NCI-H2029 treated with DMSO at 0.1 percent for 48 hours (cell line): ENCODE measurements around the gene EFCAB8.
"Not testable (repeated sequence)": the region's sequence is repeated elsewhere in the genome, so short reads cannot be mapped to it uniquely, and the experiment has no call there.

Experiments
- DNase-seq: peaks from one replicate; lab custom pipeline; 2025; lab: John Stamatoyannopoulos, UW

Gene EFCAB8

GRCh38 chr20:32886652-32887051, 27.9 kb downstream of the EFCAB8 start:
- DNase-seq, result no peak

- DNase-seq, result no peak
Measured at GRCh38 chr20:32887492-32887891, 28.8 kb downstream of the EFCAB8 start.

- DNase-seq, result no peak
Measured at GRCh38 chr20:32888636-32889035, 29.9 kb downstream of the EFCAB8 start.

GRCh38 chr20:32889281-32889680, 30.6 kb downstream of the EFCAB8 start:
- no peak for DNase-seq

GRCh38 chr20:32891491-32891890, 32.8 kb downstream of the EFCAB8 start:
- no peak for DNase-seq

GRCh38 chr20:32891926-32892660, 33.4 kb downstream of the EFCAB8 start:
- DNase-seq, result no peak

- no peak for DNase-seq
Measured at GRCh38 chr20:32893263-32894025, 34.7 kb downstream of the EFCAB8 start.

- no peak for DNase-seq
Measured at GRCh38 chr20:32894026-32894483, 35.3 kb downstream of the EFCAB8 start.

- DNase-seq, result no peak
Measured at GRCh38 chr20:32894711-32895355, 36.1 kb downstream of the EFCAB8 start.

GRCh38 chr20:32896521-32897280, 38.0 kb downstream of the EFCAB8 start:
- no peak for DNase-seq

- no peak for DNase-seq
Measured at GRCh38 chr20:32898729-32899128, 40.0 kb downstream of the EFCAB8 start.

- peak; percentile 17 for DNase-seq
Measured at GRCh38 chr20:32902456-32903420, 44.0 kb downstream of the EFCAB8 start.

GRCh38 chr20:32903666-32904175, 45.0 kb downstream of the EFCAB8 start:
- no peak for DNase-seq

GRCh38 chr20:32904678-32905077, 46.0 kb downstream of the EFCAB8 start:
- DNase-seq, result not testable (repeated sequence)

- no peak for DNase-seq
Measured at GRCh38 chr20:32906200-32906599, 47.5 kb downstream of the EFCAB8 start.

- DNase-seq, result no peak
Measured at GRCh38 chr20:32906871-32907495, 48.3 kb downstream of the EFCAB8 start.

- no peak for DNase-seq
Measured at GRCh38 chr20:32907886-32908285, 49.2 kb downstream of the EFCAB8 start.

GRCh38 chr20:32908334-32909292, 49.9 kb downstream of the EFCAB8 start:
- no peak for DNase-seq

- no peak for DNase-seq
Measured at GRCh38 chr20:32909451-32909850, 50.7 kb downstream of the EFCAB8 start.
